ENCODE results near the gene PLA2G4F.

PLA2G4F gene

DNA sequence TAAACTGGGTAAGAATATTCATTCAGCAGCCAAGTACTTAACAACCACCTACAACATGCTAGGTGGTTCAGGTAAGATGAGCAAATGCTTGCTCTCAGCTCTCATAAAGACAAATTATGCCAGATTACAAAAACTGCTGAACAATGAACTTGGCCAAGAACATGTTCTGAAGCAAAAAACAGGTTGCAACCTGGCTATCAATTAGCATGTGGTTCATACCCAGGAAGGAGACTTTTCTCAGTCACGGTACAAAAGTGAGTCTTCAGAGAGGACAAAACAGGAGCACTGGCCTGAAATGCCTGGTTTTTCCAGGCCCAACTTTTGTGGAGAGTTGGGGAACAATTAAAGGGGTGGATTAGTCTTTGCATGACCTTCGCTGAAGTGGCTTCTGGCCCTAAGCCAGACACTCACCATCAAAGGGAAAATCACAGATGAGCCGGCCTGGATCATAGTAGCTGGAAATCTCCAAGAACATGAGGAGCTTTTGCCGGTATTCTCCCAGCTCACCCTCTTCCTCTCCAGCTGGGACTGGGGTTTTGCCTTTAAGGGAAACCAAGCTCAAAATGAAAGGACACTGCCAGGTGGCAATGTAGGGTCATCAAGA is 7.6 kb upstream of the PLA2G4F start:
- no peak for DNase-seq

DNA sequence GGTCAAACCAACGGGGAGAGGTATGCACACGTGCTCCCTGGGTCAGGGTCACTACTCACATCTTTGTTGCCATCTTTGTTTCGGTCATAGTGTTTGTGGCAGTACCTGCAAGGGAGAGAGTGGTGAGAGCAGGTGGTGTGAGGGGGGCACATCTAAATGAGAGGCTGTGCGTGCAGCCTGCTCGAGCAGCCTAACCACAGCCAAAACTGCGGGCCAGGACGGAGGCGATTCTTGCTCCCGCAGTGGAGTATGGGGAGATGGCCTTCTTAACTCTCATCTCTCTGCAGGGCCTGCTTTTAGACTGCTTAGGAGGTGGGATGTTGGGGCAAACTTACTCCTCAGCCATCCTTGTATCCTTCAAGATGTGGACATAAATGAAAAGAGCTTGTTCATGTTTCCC is 6.9 kb upstream of the PLA2G4F start:
- no peak for DNase-seq

DNA sequence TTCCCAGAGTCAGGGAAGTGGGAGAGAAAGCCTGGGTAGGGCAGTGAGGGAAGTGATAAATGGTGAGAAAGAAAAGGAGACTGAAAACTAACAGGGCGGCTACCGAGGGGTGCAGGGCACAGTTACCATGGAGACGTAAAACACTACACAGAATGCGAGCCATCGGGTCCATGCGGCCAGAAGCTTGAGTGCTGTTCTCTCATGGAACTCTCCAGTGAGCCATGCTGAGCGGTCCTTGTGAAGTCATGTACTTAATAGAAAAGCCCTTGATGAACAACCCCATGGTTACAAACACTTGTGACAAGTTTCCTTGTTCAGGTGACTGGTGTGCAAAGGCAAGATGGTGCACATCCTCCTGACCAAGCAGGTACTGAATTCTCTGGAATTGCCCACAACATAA is 3.7 kb upstream of the PLA2G4F start:
- DNase-seq = no peak

DNA sequence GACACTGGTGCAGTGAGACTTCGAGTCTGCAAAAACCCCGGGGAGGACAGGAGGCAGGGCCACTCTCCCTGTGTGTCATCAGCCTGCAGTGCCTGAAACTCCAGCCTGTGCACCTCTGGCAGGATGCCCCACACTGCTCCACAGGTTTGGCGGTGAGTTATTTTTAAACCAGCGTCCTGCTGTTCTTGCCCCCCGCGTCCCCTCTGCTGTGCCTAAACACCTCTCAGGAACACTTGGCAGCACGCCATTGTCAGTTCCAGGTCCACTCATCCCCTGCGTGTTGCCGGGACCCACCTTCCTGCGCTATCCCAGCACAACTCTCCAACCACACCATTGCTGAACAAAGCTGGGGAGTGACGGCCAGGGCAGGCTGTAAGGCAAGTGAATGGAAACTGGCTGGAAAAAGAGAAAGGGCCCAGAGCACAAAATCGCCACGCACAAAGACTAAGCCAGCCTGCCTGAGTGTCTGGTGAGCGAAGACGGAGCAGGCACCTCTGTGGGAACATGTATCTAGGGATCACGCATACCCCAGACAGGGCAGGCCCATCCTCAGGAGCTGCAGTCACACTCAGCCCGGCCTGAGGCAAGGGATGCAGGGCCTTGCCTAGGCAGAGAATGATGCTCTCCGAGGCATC is 3.1 kb upstream of the PLA2G4F start:
- DNase-seq = no peak

DNA sequence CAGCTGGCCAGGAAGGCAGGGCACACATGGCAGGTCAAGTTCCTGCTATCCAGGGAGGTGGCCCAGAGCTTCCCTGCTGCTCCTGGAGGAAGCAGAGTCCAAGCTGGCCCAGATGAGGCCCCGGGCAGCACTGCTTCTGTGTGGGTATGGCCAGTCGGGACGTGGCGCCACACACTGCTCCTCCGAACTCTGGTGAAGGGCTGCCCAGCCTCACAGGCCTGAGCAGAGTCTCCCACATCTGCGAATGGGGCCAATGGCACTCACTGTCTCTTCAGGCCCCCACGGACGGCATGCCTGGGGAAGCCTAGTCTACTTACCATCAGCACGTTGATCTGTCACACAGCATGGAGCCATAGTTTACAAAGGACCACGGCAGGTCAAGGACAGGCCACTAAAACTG is 2.5 kb upstream of the PLA2G4F start:
- DNase-seq = no peak

DNA sequence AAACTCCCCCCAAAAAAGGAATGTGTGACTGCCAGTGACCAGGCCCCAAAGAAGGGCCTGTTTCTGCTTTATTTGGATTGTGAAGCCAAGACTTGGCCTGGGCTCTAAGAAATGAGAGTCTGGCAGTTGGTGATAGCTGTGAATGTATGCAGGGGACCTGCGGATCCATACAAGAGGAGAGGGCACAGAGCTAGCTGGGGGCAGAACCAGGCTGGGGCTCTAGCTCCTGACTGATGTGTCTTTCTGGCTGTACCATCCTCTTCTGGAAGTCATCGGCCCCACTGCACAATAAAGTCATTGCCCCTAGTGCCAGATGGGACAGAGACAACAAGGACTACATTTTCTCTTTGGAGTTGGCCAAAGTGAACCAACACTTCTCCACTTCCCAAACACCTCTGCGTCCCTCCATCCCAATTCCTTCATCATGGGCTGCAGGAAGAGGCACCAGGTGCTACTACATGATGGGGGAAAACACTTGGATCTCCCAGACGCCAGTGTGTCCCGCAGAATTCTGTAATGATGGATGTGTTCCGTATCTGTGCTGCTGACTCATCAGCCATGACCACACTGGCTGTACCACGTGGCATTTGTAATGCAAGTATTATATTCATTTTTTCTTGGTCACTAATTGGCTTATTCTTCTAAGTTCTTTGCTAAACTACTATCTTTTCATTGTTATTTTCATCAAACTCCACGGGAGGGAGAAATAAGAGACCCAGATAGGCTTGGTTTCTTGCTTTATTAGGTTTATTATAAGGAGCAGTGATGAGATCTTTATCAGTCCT is 1.7 kb upstream of the PLA2G4F start:
- no peak for DNase-seq

DNA sequence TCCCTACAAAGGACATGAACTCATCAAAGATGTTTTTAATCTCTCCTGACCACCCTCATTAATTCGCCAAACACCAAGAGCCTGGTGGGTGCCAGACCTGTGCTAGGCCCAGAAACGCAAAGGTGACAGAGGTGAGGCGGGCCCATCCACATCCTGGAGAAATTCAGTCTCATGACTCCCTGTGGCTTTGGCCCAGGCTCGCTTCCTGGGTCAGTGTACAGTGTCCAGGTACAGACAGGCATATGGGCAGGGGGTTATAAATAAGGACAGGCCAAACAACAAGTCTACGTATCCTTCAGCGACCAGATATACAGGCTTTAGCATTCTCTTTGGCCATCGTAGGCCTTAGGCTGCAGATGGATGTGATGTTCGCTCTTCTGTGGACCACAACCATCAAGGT is 945 bp upstream of the PLA2G4F start:
- no peak for DNase-seq

DNA sequence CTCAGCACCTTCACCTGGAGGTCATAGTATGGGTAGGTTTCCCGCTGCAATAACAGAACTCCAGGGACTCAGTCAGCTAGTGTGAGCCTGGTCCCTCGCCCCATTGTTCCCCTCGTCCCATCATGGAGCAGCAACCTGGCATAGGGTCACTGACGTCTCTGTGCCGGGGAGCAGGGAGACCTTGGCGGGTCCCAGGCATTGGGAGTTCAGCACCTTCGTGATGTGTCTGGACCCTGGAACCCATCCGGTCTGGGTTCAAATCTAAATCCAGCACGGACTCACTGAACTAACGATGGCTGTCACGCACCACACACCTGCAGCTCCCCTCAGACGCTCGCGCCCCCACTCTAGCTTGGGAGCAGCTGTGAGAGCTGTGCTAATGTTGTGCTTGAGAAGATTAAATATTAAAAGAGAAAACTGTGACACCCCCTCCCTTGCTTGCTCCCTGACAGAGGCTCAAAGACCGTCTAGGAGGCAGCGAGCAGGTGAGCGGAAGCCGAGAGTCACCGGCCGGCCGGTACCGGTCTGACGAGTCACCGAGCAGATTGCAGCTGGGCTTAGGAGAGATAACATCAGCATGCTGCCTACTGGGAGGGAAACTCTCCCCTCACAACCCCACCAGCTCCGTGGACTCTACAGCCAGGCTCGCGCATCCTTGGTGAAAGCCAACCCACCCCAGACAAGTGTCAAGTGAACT is 742 bp downstream of the PLA2G4F start:
- no peak for DNase-seq

DNA sequence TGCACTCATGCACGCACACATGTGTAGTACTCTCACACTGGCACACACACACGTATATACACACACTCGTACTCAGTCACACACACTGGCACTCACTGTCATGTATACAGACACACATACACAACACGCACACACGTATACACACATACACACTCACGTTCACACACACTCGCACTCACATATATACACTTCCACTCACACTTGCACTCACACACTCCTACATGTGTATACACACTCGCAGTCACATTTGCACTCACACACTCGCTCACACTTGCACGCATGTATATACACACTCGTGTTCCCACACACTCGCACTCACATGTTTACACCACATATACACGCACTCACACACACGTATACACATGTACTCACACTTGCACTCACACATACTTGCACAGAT is 1.5 kb downstream of the PLA2G4F start:
- no peak for DNase-seq

DNA sequence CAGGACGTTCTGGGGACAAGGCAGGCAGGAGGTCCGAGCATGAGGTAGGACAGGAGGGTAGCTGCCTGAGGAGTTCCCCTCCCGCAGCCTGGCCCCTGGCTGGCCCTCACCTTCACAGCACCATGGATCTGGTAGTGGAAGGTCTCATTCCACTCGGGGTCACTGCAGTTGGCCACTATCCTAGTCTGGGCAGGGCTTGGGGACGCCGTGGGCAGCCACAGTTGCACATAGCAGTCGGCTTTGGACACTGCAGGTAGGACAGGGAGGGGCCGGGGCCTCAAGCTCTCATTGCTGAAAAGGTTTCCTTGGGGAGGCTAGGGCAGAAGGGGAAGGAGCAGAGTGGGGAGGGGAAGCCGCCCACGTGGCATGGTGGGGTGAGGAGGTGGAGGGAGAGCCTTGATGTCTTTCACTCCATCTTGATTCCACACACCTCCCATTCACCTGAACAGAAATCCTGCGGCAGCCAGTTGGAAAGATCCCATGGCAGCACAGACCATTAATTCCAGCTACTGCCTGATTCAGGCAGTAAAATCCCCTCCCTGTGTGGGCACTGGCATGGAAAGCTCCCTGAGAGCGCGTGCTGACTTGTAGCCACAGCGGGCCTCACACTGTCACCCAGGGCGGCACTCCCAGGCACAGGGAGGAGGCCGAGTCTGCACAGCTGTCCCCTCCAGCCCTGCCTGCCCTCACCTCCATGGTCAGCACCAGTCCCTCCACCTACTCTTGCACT is 2.1 kb downstream of the PLA2G4F start:
- no peak for DNase-seq

DNA sequence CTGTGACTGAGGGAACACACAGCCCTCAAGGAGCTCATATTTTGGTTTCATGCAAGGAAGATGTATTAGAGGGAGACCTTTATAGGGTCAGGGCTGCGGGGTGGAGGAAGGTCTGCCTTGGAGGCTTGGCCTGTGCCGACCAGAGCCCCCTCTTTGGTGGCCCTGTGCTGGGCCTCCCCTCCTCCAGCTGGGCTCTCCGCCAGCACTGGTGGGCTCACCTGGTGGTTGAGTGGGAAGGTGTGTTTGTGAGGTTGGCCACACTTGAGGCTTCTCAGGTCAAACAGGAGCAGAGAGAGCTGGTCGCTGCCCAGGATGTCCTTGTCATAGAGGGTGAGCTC is 2.6 kb downstream of the PLA2G4F start:
- no peak for DNase-seq

DNA sequence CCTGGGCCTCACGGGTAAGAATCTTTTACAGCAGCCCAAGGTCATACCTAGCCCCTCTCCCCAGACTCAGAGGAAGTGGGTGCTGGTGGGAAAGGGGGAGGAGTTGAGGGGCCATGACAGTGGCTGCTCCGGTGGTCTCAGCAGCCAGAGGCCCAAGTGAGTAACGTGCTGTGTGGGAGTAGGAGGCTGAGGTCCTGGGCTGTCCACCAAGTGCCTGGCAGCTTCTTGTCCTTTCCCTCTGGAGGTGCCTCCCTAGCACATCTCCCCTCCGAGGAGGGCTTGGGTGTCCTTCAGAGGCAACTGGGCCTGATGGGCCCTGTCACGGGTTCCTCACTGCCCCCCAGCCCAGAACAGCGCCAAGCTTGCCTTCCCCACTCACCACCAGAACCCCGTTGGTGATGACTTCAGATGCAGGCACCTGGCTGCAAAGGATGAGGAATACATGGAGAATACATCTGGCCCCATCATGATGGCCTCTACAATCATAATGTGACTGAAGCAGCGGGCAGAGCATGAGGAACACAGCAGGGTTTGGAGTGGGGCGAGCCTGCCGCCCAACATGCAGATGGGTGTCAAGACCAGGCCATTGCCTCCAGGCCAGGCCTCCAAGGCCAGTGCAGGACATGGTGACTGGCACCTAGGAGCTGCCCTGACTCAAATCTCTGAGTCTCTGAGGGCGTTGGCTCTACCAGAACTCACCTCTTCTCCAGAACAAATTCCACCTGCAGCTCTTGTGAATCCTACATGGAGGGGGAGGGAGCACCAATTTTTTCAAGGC is 3.3 kb downstream of the PLA2G4F start:
- no peak for DNase-seq

DNA sequence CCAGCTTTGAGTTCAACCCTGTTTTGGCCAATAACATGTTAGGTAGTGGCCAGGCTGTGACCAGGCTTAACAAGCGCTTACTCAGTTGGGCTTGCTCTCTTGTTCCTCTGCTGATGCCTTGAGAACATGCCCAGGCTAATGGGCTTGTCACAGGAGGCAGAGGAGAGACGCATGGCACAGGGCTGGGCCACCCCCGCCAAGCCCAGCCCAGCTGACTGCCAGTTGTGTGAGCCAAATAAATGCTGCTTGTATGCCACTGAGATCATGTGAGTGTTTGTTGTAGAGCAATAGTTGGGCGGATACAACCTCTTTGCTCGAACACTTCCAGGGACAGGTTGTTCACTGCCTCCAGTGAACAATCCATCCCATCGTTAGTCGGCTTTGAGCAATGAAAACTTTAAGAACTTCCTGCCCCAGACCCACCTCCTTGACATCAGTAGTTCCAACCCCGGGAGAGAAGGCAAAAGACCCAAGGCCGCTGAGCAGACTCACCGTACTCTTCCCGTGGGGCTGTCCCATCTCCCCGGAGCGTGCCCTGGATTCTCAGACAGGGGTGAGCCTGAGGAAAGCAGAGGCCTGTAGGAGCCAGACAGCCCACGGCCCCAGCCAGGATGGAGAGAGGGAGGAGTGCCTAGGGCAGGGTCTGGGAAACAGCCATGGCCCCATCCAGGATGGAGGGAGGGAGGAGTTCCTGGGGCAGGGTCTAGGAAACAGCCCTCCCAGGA is 4.1 kb downstream of the PLA2G4F start:
- DNase-seq = no peak

DNA sequence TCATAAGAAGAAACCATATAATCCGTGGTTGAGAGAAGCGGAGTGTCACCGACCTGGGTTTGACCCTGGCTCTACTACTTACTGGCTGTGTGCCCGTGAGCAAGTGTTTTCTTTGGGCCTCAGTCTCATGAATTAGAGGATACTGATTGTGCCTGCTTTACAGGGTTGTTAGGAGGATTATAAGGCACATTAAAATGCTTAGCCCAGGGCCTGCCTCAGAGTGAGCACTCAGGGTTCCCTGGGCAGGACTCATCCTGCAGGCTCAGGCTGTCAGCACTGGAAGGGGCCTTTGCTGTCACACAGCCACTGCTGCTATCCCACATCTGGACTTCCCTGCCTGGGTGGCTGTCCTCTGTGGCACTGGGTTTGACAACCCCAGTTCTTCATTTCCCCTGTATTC is 4.7 kb downstream of the PLA2G4F start:
- DNase-seq = no peak

DNA sequence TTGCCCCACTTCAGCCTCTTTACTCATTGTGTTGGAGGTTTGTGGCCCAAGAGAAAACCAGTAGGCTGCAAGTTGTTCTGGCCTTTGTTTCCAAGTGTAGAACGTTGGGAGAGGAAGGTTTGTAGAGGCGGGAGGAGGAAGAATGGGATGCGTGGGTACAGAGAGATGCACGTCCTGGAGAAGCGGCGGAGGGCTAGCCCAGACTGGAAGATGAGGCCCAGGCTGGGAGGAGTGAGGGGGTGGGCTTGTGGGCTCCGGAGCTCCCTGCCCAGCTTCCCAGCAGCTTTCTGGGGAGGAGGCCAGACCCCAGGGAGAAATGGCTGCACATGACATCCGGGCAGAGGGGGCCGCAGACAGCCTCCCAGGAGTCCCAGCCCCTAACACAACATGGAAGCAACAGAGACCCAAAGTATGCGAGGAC is 5.3 kb downstream of the PLA2G4F start:
- no peak for DNase-seq

DNA sequence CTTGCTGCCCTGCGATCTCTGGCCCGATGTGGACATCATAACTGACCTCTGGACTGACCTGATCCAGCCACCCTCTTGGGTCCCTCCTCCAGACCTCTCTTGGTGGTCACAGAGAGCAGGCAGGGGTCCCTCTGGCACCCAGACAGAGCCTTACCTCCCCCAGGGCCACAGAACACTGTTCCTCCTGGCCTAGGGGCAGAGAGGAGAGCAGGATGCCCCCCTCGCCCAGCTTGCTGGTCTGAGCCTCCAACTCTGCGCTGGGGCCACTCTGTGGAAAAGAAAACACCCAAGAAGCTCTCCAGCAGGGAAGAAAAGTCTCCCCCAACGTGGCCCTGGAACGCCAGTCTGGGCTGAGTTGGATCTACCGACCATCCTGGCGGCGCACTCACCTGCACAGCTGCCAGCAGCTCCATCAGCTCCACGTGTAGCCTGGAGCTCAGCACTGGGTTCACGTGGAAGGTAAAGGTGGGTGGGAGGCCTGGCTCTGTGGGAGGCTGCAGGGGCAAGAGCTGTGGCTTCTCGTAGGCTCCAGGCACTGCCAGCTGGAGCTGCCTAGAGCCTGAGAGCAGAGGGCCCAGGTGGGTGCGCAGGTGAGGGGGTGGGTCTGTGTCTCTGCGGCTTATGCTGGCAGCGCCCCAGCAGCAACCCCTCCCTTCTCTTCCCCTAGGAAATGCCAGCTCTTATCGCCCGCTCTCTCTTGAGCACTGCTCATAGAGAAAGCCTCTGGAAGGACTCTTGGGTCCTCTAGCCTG is 6.0 kb downstream of the PLA2G4F start:
- no peak for DNase-seq

DNA sequence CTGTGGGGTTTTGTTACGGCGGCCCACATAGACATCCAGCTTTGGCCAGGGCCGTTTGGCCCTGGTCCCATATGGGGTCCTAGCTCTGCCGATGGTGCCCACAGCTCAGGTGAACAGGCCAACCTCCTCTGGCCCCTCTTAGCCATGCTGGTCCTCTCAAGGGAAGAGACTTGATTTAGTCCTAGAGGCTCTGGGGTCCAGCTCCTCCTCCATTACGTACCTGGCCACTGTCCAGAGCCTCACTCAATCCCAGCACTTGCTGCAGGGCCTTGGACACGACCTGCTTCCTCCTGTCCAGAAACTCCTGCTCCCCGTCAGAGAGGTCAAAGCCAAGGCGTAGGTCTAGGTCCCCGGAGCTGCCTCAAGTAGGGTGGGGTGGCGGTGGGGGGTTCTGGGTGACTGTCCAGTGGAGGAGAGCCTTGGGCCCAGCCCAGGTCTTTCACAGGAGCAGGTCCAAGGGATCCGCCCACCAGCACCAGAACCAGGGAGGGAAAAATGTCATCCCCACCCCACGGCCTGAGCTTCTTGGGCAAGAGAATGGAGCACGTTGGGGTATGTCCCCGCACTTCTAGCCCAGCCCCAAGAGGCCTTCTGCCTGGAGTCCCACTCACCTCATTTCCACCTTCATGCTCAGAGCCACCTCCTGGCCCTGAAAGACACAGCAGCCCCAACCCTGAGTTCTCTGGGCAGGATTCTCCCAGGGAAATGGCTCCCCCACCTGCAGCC is 6.8 kb downstream of the PLA2G4F start:
- DNase-seq = no peak

DNA sequence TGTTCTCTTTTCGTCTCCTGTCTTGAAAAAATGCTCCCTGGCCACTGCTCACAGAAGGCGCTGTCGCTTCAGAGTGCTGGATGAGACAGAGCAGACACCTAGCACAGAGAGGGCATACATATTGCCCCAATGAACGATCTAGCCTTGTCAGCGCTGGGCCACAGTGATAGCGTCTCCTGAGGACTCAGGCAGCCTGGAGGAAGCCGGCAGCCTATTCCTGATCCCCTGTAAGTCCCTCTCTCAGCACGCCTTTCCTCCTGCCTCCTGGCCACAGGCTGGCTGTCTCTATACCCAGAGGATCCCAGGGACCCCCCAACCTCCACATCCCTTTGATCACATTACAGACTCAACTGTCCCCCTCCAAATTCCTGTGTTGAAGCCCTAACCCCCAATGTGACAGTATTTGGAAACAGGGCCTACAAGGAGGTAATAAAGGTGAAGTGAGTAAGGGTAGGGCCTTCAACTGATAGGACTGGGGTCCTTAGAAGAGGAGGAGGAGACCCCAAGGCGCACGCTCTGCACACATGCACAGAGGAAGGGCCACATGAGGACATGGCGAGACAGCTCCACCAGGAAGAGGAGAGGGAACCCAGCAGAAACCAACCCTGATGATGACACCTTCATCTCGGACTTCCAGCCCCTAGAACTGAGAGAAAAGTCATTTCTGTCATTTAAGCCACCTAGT is 7.5 kb downstream of the PLA2G4F start:
- no peak for DNase-seq

DNA sequence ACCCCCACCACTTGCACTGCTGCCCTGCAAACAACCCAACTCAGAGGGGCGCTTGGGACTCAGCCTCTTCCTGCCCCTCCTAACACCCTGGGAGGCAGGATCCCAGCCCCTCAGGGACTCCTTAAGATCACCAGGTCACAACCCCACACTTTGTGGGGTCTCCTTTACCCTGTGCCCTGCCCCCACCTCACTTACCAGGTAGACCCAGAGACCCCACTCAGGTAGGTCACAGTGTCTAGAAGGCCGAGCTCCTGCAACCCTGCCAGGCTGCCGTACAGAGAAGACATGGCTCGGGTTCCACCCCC is 9.1 kb downstream of the PLA2G4F start:
- DNase-seq = no peak
